OCI-LY7 (cell line): ENCODE measurements around the gene SLC34A2. TPM values are rescaled to one million over a fixed set of nuclear protein-coding genes. Genes with fewer than 3 reads are reported as not detected.
"Not testable (repeated sequence)": the region's sequence is repeated elsewhere in the genome, so short reads cannot be mapped to it uniquely, and the experiment has no call there.

Experiments used
- BruUV-seq: library from RNA; stranded (reverse); fragments of 400-500 nt; replicated peaks from 2 replicates; lab custom pipeline; 2021; lab: Mats Ljungman, UMichigan
- CTCF ChIA-PET: fragments of 300-600 bp; sonication (Branson Sonifier 250); formaldehyde crosslinking; loops from one replicate; lab custom pipeline; 2022; ENCODE audit warnings: antibody characterized with exemption; ENCODE audit not compliant: unreplicated experiment; lab: Charles Lee
- POLR2A ChIA-PET: fragments of 300-600 bp; sonication (Branson Sonifier 250); formaldehyde crosslinking; loops from one replicate; lab custom pipeline; 2022; ENCODE audit warnings: antibody characterized with exemption; lab: Charles Lee
- DNase-seq: peaks from one replicate; pipeline ENCODE4 v3.0.0-alpha.2; 2015; ENCODE audit warnings: low spot score
- H2AFZ ChIP-seq: fragments of 200-600 bp; sonication (generic), shearing (Covaris generic); 2 replicates; pipeline ENCODE4 v1.6.1; 2014; ENCODE audit warnings: mild to moderate bottlenecking, antibody characterized with exemption, low read length, moderate library complexity
- H3K27ac ChIP-seq: fragments of 200-600 bp; sonication (generic); 2 replicates; pipeline ENCODE4 v1.5.1; 2014; ENCODE audit warnings: mixed run types, low read depth, mild to moderate bottlenecking, moderate library complexity, low read length, inconsistent platforms; ENCODE audit not compliant: poor library complexity, severe bottlenecking
- H3K36me3 ChIP-seq: fragments of 200-600 bp; sonication (generic); 2 replicates; pipeline ENCODE4 v1.6.1; 2014; ENCODE audit warnings: mild to moderate bottlenecking, antibody characterized with exemption, low read length, moderate library complexity, mixed read lengths; ENCODE audit not compliant: insufficient read depth
- H3K4me1 ChIP-seq: fragments of 200-600 bp; sonication (generic); 2 replicates; pipeline ENCODE4 v1.5.1; 2014; ENCODE audit warnings: mild to moderate bottlenecking, low read length; ENCODE audit not compliant: insufficient read depth, poor library complexity, severe bottlenecking
- H3K4me2 ChIP-seq: fragments of 200-600 bp; sonication (generic); 2 replicates; pipeline ENCODE4 v1.6.1; 2014; ENCODE audit warnings: mild to moderate bottlenecking, low read length
- H3K4me3 ChIP-seq: fragments of 200-600 bp; sonication (generic); 2 replicates; pipeline ENCODE4 v1.5.1; 2014; ENCODE audit warnings: mild to moderate bottlenecking, low read depth, low read length; ENCODE audit not compliant: poor library complexity, severe bottlenecking
- H3K79me2 ChIP-seq: fragments of 200-600 bp; sonication (generic); 2 replicates; pipeline ENCODE4 v1.6.1; 2016; ENCODE audit warnings: low read depth, mild to moderate bottlenecking, low read length, moderate library complexity, mixed read lengths; ENCODE audit not compliant: insufficient read depth
- H3K9me2 ChIP-seq: fragments of 200-600 bp; sonication (generic); 2 replicates; pipeline ENCODE4 v1.6.1; 2016; ENCODE audit warnings: mild to moderate bottlenecking, low read length, mixed read lengths; ENCODE audit not compliant: insufficient read depth
- H3K9me3 ChIP-seq: fragments of 200-600 bp; sonication (generic); 2 replicates; pipeline ENCODE4 v1.6.1; 2014; ENCODE audit warnings: mild to moderate bottlenecking, mixed run types, low read length, mixed read lengths
- H4K20me1 ChIP-seq: fragments of 200-600 bp; sonication (generic); 2 replicates; pipeline ENCODE4 v1.6.1; 2014; ENCODE audit warnings: mild to moderate bottlenecking, antibody characterized with exemption, low read length, moderate library complexity, mixed read lengths; ENCODE audit not compliant: insufficient read depth
- CTCF ChIP-seq: fragments of 200-600 bp; sonication (generic); conservative IDR thresholded peaks from 2 replicates; pipeline ENCODE4 v1.5.1; 2014; ENCODE audit warnings: mild to moderate bottlenecking, antibody characterized with exemption, low read length, moderate library complexity, mixed read lengths
- EZH2phosphoT487 ChIP-seq: fragments of 200-600 bp; sonication (generic); IDR thresholded peaks from 2 replicates; pipeline ENCODE4 v1.6.1; 2018; ENCODE audit warnings: low read depth, borderline replicate concordance, mild to moderate bottlenecking, mixed run types, antibody characterized with exemption, low read length, moderate library complexity, mixed read lengths
- intact Hi-C: fragments of 100-400 bp; cut with micrococcal nuclease; formaldehyde crosslinking; loops from one replicate; pipeline ENCODE4 v1.10.0; 2022; ENCODE audit not compliant: unreplicated experiment
- total RNA-seq, 2 experiments: library from RNA; depleted of rRNA in 1 of 2; stranded (reverse); fragments of >200 nt in 1 of 2; shearing (Covaris generic) in 1 of 2; gene quantifications; 2 replicates each; pipeline ENCODE4 v1.2.3, GENCODE V29; 2014 to 2022

The SLC34A2 gene
- total RNA-seq, 2 experiments from 2014 or later, result not detected

DNA sequence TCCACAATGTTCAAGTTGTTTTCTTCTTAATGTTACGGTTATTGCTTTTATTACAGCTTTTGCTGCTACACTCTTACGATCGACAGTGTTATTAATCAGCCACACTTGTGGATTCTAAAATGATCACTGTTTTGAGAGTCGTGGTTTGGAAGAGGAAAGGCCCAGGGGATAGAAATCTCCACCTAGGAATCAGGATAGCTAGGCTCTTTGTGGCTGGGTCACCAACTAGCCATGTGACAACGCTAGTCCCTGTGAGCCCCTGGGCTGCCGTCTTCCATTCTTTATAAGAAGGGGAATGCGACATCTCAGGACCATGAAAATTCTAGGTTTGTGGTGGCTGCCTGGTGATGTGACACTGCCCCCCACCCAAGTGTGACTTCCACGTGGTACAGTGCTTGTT, 380 bp downstream of the SLC34A2 start:
- no peaks in the 10 kb centered on the region for H3K9me2 ChIP-seq
- no TSS peak for BruUV-seq
- intact Hi-C loops, result no loop called here
- H3K4me2 ChIP-seq, result no peak overlapping the region
- TF ChIP-seq CTCF (no peak), EZH2phosphoT487 (no peak)
- H3K27ac ChIP-seq, result no peak overlapping the region
- no peak overlapping the region for H3K4me3 ChIP-seq
- no peaks in the 10 kb centered on the region for H3K4me1 ChIP-seq
- no peaks in the 10 kb centered on the region for H4K20me1 ChIP-seq
- no peak overlapping the region for H2AFZ ChIP-seq
- CTCF ChIA-PET, result no interaction called here
- no peak for DNase-seq
- POLR2A ChIA-PET, result no interaction called here
- no peaks in the 10 kb centered on the region for H3K36me3 ChIP-seq
- H3K79me2 ChIP-seq, result no peaks in the 10 kb centered on the region
- H3K9me3 ChIP-seq, result no peaks in the 10 kb centered on the region

GRCh38 chr4:25658357-25658771, 2.7 kb downstream of the SLC34A2 start:
- Histone ChIP-seq H3K36me3 (no peaks in the 10 kb centered on the region), H3K4me3 (no peak overlapping the region), H3K4me1 (no peaks in the 10 kb centered on the region), H3K9me3 (no peaks in the 10 kb centered on the region), H4K20me1 (no peaks in the 10 kb centered on the region), H3K4me2 (no peak overlapping the region), H3K27ac (no peak overlapping the region), H3K79me2 (no peaks in the 10 kb centered on the region), H3K9me2 (no peaks in the 10 kb centered on the region), H2AFZ (no peak overlapping the region)
- ChIA-PET CTCF (no interaction called here), POLR2A (interaction anchor here (0.6 kb wide), 2 partner anchors 142 to 167 kb away, joined by 3 to 7 read pairs; no protein-coding TSS in a partner anchor)
- DNase-seq, result no peak
- no peak for TF ChIP-seq EZH2phosphoT487
- no peak for TF ChIP-seq CTCF
- no TSS peak for BruUV-seq
- intact Hi-C loops, result no loop called here

GRCh38 chr4:25658777-25659176, 3.1 kb downstream of the SLC34A2 start:
- Histone ChIP-seq H3K36me3 (no peaks in the 10 kb centered on the region), H3K27ac (no peak overlapping the region), H3K9me2 (no peaks in the 10 kb centered on the region), H3K4me2 (no peak overlapping the region), H3K4me3 (no peak overlapping the region), H3K4me1 (no peaks in the 10 kb centered on the region), H3K79me2 (no peaks in the 10 kb centered on the region), H2AFZ (no peak overlapping the region), H3K9me3 (no peaks in the 10 kb centered on the region), H4K20me1 (no peaks in the 10 kb centered on the region)
- CTCF ChIA-PET, result no interaction called here
- intact Hi-C loops, result no loop called here
- TF ChIP-seq CTCF (no peak), EZH2phosphoT487 (no peak)
- POLR2A ChIA-PET, result interaction anchor here (0.6 kb wide), 2 partner anchors 141 to 167 kb away, joined by 3 to 7 read pairs; no protein-coding TSS in a partner anchor
- no peak for DNase-seq
- BruUV-seq, result no TSS peak

- H3K4me1 ChIP-seq, H3K4me3 ChIP-seq, H2AFZ ChIP-seq, H3K27ac ChIP-seq, CTCF ChIA-PET, POLR2A ChIA-PET, DNase-seq, H3K79me2 ChIP-seq, H3K9me2 ChIP-seq, H3K9me3 ChIP-seq, intact Hi-C loops, H3K4me2 ChIP-seq, H3K36me3 ChIP-seq, BruUV-seq, H4K20me1 ChIP-seq: not testable (repeated sequence)
Observed at GRCh38 chr4:25661441-25661840, 5.8 kb downstream of the SLC34A2 start.
